ENCODE data around the gene DENND1A. TPM values are rescaled to one million over a fixed set of nuclear protein-coding genes. Genes with fewer than 3 reads are reported as not detected.

Gene DENND1A
- total and polyA plus RNA-seq, 12 donors, result 7.3 to 36.7 (median 19.6) TPM

GRCh38 chr9:123488722-123489321 is 441.1 kb downstream of the DENND1A start:
- H3K27ac ChIP-seq, result no peak overlapping the region

GRCh38 chr9:123487944-123488548 is 441.9 kb downstream of the DENND1A start:
- no peak for TF ChIP-seq CTCF (IDR thresholded peaks at IDR 0.05)
- no peak for TF ChIP-seq POLR2A (IDR thresholded peaks at IDR 0.05)
- H3K27ac ChIP-seq, result no peak overlapping the region
- no peak for DNase-seq
- H3K27me3 ChIP-seq, result no peaks in the 10 kb centered on the region
- H3K36me3 ChIP-seq (replicated peaks in 1 of 2), result no peaks in the 10 kb centered on the region
- H3K4me3 ChIP-seq, result no peak overlapping the region
- intact Hi-C loops (cut with DNase I), result no loop called here
- H3K4me1 ChIP-seq (replicated peaks in 1 of 2), result no peaks in the 10 kb centered on the region
- no peaks in the 10 kb centered on the region for H3K9me3 ChIP-seq (replicated peaks in 1 of 3)
- WGBS, 4 donors, result 91 to 95% (median 94%) methylated on average over 4 to 5 of the region's 5 CpGs

More at GRCh38 chr9:123488722-123489321, 441.1 kb downstream of the DENND1A start:
- Histone ChIP-seq H3K36me3 (replicated peaks in 1 of 2) (no peaks in the 10 kb centered on the region), H3K9me3 (replicated peaks in 1 of 3) (no peaks in the 10 kb centered on the region), H3K4me1 (replicated peaks in 1 of 2) (no peaks in the 10 kb centered on the region), H3K4me3 (no peak overlapping the region), H3K27me3 (no peaks in the 10 kb centered on the region)
- intact Hi-C loops (cut with DNase I), result no loop called here
- no peak for DNase-seq
- WGBS, 4 donors, result 80 to 88% (median 83%) methylated on average over 16 of the region's 16 CpGs
- TF ChIP-seq CTCF (IDR thresholded peaks at IDR 0.05), result no peak
- TF ChIP-seq POLR2A (IDR thresholded peaks at IDR 0.05), result no peak

GRCh38 chr9:123486431-123486830 is 443.5 kb downstream of the DENND1A start:
- TF ChIP-seq POLR2A (IDR thresholded peaks at IDR 0.05), result no peak
- no peak for TF ChIP-seq CTCF (IDR thresholded peaks at IDR 0.05)
- no peaks in the 10 kb centered on the region for H3K9me3 ChIP-seq (replicated peaks in 1 of 3)
- WGBS, 4 donors, result 94 to 97% methylated on average over 1 of the region's 1 CpG; no CpG with 5 or more reads in 2 of the 4 donors
- no peaks in the 10 kb centered on the region for H3K27me3 ChIP-seq
- intact Hi-C loops (cut with DNase I), result no loop called here
- no peak overlapping the region for H3K4me3 ChIP-seq
- DNase-seq, result no peak
- H3K4me1 ChIP-seq (replicated peaks in 1 of 2), result no peaks in the 10 kb centered on the region
- no peaks in the 10 kb centered on the region for H3K36me3 ChIP-seq (replicated peaks in 1 of 2)
- H3K27ac ChIP-seq, result no peak overlapping the region

- TF ChIP-seq POLR2A (IDR thresholded peaks at IDR 0.05), result no peak
- intact Hi-C loops (cut with DNase I), result no loop called here
These were observed 444.7 kb downstream of the DENND1A start for GRCh38 chr9:123485216-123485615.

GRCh38 chr9:123484130-123484529 is 445.8 kb downstream of the DENND1A start:
- TF ChIP-seq POLR2A (IDR thresholded peaks at IDR 0.05) (no peak), CTCF (IDR thresholded peaks at IDR 0.05) (no peak)
- Histone ChIP-seq H3K27me3 (no peaks in the 10 kb centered on the region), H3K4me1 (replicated peaks in 1 of 2) (no peaks in the 10 kb centered on the region), H3K4me3 (no peak overlapping the region), H3K9me3 (replicated peaks in 1 of 3) (no peaks in the 10 kb centered on the region), H3K27ac (no peak overlapping the region), H3K36me3 (replicated peaks in 1 of 2) (no peaks in the 10 kb centered on the region)
- no peak for DNase-seq
- 87 to 95% (median 94%) methylated on average over 4 of the region's 4 CpGs for WGBS, 4 donors
- intact Hi-C loops (cut with DNase I), result no loop called here

More at GRCh38 chr9:123485216-123485615, 444.7 kb downstream of the DENND1A start:
- Histone ChIP-seq H3K4me3 (no peak overlapping the region), H3K36me3 (replicated peaks in 1 of 2) (no peaks in the 10 kb centered on the region), H3K4me1 (replicated peaks in 1 of 2) (no peaks in the 10 kb centered on the region), H3K27ac (no peak overlapping the region), H3K27me3 (no peaks in the 10 kb centered on the region), H3K9me3 (replicated peaks in 1 of 3) (no peaks in the 10 kb centered on the region)
- WGBS, 4 donors, result 84 to 89% (median 88%) methylated on average over 5 of the region's 5 CpGs
- DNase-seq, result no peak

All from adrenal gland (tissue), 12 donors.